Measurements from ENCODE around the gene UTP18. TPM values are rescaled to one million over a fixed set of nuclear protein-coding genes. Genes with fewer than 3 reads are reported as not detected.
A peak's percentile ranks its signal among the peaks of the same experiment; 100 is the strongest.

The UTP18 gene
- total and polyA plus RNA-seq, 9 of the 15 experiments (the other 6 are each of a cell fraction or from before 2014, with no cell fraction given) = 31.1 to 99.2 (median 66.7) TPM

DNA sequence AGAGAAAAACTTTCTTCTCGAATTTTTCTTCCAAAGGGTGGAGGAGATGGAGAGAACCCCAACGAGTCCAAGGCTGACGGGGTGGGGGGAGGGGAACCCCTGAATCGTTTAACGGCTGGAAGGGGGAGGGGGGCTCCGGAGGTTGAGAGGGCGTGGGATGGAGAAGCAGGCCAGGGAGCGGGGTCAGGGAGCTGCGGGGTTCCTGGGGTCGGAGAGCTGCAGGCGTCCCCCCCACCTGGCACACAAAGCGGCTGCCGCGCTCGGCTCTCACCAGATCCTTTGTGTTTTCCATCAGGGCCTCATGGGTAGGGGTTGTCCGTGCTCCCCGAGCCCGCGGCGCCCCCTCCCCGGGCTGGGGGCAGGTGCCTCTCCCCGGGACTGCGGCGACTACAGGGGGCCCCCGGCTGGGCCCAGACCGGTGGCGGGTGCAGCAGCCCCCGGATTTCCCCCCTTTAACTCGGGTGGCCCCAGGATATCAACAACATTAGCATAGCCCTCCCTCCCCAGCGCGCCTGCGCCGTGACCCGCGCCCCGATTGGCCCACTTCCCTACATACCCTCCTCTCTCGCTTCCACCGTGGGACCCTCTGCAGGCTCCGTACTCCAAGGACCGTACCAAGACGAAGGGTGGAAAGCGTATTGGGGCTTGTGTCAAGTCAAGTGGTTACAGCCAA, 646 bp upstream of the UTP18 start, which contains the start of gene MBTD1 (continued):
- TF ChIP-seq ZBTB11 (CRISPR knock-in tag; IDR thresholded peaks at IDR 0.05) (0 out of 6 replicates have a peak, but pooled peaks of 1 of the 3 experiments have one; percentile 11), NCOA4 (IDR thresholded peaks at IDR 0.05; ENCODE audit: partially characterized antibody) (no peak), SAFB (IDR thresholded peaks at IDR 0.05; ENCODE audit: borderline replicate concordance, low read depth, low read length) (no peak), KAT2B (IDR thresholded peaks at IDR 0.05; ENCODE audit: low read depth, low read length) (no peak), MITF (IDR thresholded peaks at IDR 0.05) (no peak), MCM3 (IDR thresholded peaks at IDR 0.05) (no peak), MCM2 (IDR thresholded peaks at IDR 0.05; ENCODE audit: low read depth) (no peak)
- TF ChIP-seq, protein P1, sequence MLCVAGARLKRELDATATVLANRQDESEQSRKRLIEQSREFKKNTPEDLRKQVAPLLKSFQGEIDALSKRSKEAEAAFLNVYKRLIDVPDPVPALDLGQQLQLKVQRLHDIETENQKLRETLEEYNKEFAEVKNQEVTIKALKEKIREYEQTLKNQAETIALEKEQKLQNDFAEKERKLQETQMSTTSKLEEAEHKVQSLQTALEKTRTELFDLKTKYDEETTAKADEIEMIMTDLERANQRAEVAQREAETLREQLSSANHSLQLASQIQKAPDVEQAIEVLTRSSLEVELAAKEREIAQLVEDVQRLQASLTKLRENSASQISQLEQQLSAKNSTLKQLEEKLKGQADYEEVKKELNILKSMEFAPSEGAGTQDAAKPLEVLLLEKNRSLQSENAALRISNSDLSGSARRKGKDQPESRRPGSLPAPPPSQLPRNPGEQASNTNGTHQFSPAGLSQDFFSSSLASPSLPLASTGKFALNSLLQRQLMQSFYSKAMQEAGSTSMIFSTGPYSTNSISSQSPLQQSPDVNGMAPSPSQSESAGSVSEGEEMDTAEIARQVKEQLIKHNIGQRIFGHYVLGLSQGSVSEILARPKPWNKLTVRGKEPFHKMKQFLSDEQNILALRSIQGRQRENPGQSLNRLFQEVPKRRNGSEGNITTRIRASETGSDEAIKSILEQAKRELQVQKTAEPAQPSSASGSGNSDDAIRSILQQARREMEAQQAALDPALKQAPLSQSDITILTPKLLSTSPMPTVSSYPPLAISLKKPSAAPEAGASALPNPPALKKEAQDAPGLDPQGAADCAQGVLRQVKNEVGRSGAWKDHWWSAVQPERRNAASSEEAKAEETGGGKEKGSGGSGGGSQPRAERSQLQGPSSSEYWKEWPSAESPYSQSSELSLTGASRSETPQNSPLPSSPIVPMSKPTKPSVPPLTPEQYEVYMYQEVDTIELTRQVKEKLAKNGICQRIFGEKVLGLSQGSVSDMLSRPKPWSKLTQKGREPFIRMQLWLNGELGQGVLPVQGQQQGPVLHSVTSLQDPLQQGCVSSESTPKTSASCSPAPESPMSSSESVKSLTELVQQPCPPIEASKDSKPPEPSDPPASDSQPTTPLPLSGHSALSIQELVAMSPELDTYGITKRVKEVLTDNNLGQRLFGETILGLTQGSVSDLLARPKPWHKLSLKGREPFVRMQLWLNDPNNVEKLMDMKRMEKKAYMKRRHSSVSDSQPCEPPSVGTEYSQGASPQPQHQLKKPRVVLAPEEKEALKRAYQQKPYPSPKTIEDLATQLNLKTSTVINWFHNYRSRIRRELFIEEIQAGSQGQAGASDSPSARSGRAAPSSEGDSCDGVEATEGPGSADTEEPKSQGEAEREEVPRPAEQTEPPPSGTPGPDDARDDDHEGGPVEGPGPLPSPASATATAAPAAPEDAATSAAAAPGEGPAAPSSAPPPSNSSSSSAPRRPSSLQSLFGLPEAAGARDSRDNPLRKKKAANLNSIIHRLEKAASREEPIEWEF (CRISPR knock-in tag; IDR thresholded peaks at IDR 0.05) = no peak
